ENCODE measurements around the gene DAPK1. TPM values are rescaled to one million over a fixed set of nuclear protein-coding genes. Genes with fewer than 3 reads are reported as not detected.

DAPK1 gene
- polyA plus RNA-seq, 1 donor from 2014 or later = 45.0 TPM

DNA sequence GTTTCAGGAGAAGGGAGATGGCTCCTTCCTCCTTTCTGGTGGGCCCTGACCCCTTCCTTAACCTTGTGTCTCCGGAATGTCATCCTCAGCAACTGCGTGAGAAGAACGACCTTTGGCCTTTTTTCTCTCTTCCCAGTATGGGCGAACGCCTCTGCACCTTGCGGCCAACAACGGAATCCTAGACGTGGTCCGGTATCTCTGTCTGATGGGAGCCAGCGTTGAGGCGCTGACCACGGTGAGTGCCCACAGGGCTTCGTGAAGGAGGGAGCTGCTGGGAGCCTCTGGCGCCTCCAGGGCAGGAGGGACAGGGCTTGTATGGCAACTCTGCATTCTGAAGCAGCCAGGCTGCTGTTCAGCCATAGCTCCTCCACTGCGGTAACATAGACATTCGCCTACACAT is 160.2 kb downstream of the DAPK1 start:
- H3K9me2 ChIP-seq (ENCODE audit: insufficient read depth, low read length) = no peaks in the 10 kb centered on the region
- H3K27ac ChIP-seq (ENCODE audit: low read length) = no peak overlapping the region
- no peaks in the 10 kb centered on the region for H3F3A ChIP-seq (ENCODE audit: insufficient read depth, low read length, poor library complexity, severe bottlenecking)
- no peaks in the 10 kb centered on the region for H4K20me1 ChIP-seq (ENCODE audit: insufficient read depth)
- no peak overlapping the region for H3K4me3 ChIP-seq (ENCODE audit: low read length)
- H2AFZ ChIP-seq (ENCODE audit: low read depth, low read length) = no peak overlapping the region
- H3K79me2 ChIP-seq (replicated peaks; ENCODE audit: insufficient read depth, low read length) = no peaks in the 10 kb centered on the region
- no peak for TF ChIP-seq RAD21 (conservative IDR thresholded peaks at IDR 0.05)
- TF ChIP-seq, protein P1, sequence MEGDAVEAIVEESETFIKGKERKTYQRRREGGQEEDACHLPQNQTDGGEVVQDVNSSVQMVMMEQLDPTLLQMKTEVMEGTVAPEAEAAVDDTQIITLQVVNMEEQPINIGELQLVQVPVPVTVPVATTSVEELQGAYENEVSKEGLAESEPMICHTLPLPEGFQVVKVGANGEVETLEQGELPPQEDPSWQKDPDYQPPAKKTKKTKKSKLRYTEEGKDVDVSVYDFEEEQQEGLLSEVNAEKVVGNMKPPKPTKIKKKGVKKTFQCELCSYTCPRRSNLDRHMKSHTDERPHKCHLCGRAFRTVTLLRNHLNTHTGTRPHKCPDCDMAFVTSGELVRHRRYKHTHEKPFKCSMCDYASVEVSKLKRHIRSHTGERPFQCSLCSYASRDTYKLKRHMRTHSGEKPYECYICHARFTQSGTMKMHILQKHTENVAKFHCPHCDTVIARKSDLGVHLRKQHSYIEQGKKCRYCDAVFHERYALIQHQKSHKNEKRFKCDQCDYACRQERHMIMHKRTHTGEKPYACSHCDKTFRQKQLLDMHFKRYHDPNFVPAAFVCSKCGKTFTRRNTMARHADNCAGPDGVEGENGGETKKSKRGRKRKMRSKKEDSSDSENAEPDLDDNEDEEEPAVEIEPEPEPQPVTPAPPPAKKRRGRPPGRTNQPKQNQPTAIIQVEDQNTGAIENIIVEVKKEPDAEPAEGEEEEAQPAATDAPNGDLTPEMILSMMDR (IDR thresholded peaks at IDR 0.05; ENCODE audit: poor library complexity, severe bottlenecking) = no peak
- no peak for TF ChIP-seq EZH2 (IDR thresholded peaks at IDR 0.05; ENCODE audit: borderline replicate concordance, insufficient read depth, low read length, poor library complexity, severe bottlenecking)
- TF ChIP-seq, protein P2, sequence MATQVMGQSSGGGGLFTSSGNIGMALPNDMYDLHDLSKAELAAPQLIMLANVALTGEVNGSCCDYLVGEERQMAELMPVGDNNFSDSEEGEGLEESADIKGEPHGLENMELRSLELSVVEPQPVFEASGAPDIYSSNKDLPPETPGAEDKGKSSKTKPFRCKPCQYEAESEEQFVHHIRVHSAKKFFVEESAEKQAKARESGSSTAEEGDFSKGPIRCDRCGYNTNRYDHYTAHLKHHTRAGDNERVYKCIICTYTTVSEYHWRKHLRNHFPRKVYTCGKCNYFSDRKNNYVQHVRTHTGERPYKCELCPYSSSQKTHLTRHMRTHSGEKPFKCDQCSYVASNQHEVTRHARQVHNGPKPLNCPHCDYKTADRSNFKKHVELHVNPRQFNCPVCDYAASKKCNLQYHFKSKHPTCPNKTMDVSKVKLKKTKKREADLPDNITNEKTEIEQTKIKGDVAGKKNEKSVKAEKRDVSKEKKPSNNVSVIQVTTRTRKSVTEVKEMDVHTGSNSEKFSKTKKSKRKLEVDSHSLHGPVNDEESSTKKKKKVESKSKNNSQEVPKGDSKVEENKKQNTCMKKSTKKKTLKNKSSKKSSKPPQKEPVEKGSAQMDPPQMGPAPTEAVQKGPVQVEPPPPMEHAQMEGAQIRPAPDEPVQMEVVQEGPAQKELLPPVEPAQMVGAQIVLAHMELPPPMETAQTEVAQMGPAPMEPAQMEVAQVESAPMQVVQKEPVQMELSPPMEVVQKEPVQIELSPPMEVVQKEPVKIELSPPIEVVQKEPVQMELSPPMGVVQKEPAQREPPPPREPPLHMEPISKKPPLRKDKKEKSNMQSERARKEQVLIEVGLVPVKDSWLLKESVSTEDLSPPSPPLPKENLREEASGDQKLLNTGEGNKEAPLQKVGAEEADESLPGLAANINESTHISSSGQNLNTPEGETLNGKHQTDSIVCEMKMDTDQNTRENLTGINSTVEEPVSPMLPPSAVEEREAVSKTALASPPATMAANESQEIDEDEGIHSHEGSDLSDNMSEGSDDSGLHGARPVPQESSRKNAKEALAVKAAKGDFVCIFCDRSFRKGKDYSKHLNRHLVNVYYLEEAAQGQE (IDR thresholded peaks at IDR 0.05; ENCODE audit: borderline replicate concordance) = no peak
- TF ChIP-seq MXI1 (conservative IDR thresholded peaks at IDR 0.05; ENCODE audit: poor library complexity, severe bottlenecking) = no peak
- TF ChIP-seq SMC3 (conservative IDR thresholded peaks at IDR 0.05; ENCODE audit: poor library complexity) = no peak
- TF ChIP-seq POLR2AphosphoS5 (IDR thresholded peaks at IDR 0.05) = no peak
- TF ChIP-seq TAF1 (IDR thresholded peaks at IDR 0.05; ENCODE audit: low read depth) = no peak
- no peak for TF ChIP-seq EP300 (conservative IDR thresholded peaks at IDR 0.05; ENCODE audit: poor library complexity, severe bottlenecking)
- H3K27me3 ChIP-seq (ENCODE audit: insufficient read depth, low read depth, low read length) = no peaks in the 10 kb centered on the region
- H3K36me3 ChIP-seq (ENCODE audit: insufficient read depth, low read length) = no peaks in the 10 kb centered on the region
- H3K9ac ChIP-seq (ENCODE audit: low read length) = no peak overlapping the region
- H3K4me2 ChIP-seq (ENCODE audit: low read length) = no peak overlapping the region
- H3K9me3 ChIP-seq (ENCODE audit: low read length) = no peaks in the 10 kb centered on the region

DNA sequence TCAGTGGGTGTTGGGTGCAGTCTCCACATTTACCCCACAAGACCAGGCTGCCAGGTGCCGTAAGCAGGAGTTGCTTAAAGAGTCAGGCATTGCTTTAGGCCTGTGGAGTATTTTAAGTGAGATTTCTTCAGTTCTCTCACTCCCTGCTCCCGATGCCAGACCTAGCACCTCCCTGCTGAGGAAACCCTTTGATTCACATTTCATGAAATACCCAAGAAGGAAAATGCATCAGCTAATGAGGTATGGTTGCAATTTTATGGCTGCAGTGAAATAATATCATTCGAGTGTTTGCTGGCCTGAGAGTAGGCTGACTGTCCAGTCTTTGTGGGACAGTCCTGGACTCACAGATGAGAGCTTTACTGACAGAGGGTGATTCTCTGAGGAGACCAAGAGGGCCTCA is 160.8 kb downstream of the DAPK1 start:
- H3K4me3 ChIP-seq (ENCODE audit: low read length) = no peak overlapping the region
- no peak overlapping the region for H2AFZ ChIP-seq (ENCODE audit: low read depth, low read length)
- no peaks in the 10 kb centered on the region for H3K79me2 ChIP-seq (replicated peaks; ENCODE audit: insufficient read depth, low read length)
- no peaks in the 10 kb centered on the region for H3F3A ChIP-seq (ENCODE audit: insufficient read depth, low read length, poor library complexity, severe bottlenecking)
- no peak overlapping the region for H3K9ac ChIP-seq (ENCODE audit: low read length)
- H3K36me3 ChIP-seq (ENCODE audit: insufficient read depth, low read length) = no peaks in the 10 kb centered on the region
- no peaks in the 10 kb centered on the region for H4K20me1 ChIP-seq (ENCODE audit: insufficient read depth)
- H3K4me2 ChIP-seq (ENCODE audit: low read length) = no peak overlapping the region
- TF ChIP-seq, protein P2 (IDR thresholded peaks at IDR 0.05; ENCODE audit: borderline replicate concordance) = no peak
- TF ChIP-seq SMC3 (conservative IDR thresholded peaks at IDR 0.05; ENCODE audit: poor library complexity) = no peak
- TF ChIP-seq POLR2AphosphoS5 (IDR thresholded peaks at IDR 0.05) = no peak
- no peak for TF ChIP-seq EP300 (conservative IDR thresholded peaks at IDR 0.05; ENCODE audit: poor library complexity, severe bottlenecking)
- no peak for TF ChIP-seq EZH2 (IDR thresholded peaks at IDR 0.05; ENCODE audit: borderline replicate concordance, insufficient read depth, low read length, poor library complexity, severe bottlenecking)
- TF ChIP-seq RAD21 (conservative IDR thresholded peaks at IDR 0.05) = no peak
- TF ChIP-seq MXI1 (conservative IDR thresholded peaks at IDR 0.05; ENCODE audit: poor library complexity, severe bottlenecking) = no peak
- TF ChIP-seq, protein P1 (IDR thresholded peaks at IDR 0.05; ENCODE audit: poor library complexity, severe bottlenecking) = no peak
- no peak for TF ChIP-seq TAF1 (IDR thresholded peaks at IDR 0.05; ENCODE audit: low read depth)
- no peaks in the 10 kb centered on the region for H3K27me3 ChIP-seq (ENCODE audit: insufficient read depth, low read depth, low read length)
- H3K27ac ChIP-seq (ENCODE audit: low read length) = no peak overlapping the region
- no peaks in the 10 kb centered on the region for H3K9me3 ChIP-seq (ENCODE audit: low read length)
- no peaks in the 10 kb centered on the region for H3K9me2 ChIP-seq (ENCODE audit: insufficient read depth, low read length)
